ENCODE data around the gene NUP214.

DNA sequence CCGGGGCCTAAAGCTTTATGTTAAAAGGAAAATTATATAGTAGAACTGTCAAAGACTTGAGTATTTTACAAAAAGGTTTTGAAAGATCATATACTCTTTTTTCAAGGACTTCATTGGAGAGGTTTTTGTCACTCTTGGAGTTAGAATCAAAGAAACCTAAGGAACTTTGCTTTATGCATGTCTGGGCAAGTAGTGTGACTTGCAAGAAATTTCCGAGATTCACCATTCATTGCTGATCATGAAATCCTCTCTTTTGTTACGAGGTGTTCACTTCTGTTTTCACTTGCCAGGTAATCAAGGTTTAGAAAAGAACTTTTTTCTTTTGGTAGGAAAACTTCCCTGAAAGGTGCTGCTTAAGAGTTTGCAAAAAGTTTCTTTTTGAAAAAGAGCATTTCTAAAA is 64.8 kb downstream of the NUP214 start:
- TF ChIP-seq, protein P1, sequence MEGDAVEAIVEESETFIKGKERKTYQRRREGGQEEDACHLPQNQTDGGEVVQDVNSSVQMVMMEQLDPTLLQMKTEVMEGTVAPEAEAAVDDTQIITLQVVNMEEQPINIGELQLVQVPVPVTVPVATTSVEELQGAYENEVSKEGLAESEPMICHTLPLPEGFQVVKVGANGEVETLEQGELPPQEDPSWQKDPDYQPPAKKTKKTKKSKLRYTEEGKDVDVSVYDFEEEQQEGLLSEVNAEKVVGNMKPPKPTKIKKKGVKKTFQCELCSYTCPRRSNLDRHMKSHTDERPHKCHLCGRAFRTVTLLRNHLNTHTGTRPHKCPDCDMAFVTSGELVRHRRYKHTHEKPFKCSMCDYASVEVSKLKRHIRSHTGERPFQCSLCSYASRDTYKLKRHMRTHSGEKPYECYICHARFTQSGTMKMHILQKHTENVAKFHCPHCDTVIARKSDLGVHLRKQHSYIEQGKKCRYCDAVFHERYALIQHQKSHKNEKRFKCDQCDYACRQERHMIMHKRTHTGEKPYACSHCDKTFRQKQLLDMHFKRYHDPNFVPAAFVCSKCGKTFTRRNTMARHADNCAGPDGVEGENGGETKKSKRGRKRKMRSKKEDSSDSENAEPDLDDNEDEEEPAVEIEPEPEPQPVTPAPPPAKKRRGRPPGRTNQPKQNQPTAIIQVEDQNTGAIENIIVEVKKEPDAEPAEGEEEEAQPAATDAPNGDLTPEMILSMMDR (IDR thresholded peaks at IDR 0.05), result no peak
- TF ChIP-seq POLR2A (IDR thresholded peaks at IDR 0.05), result no peak

Data from adrenal gland (tissue), 5 donors.